GM18502 (cell line): ENCODE results near the gene ASRGL1.

Experiments used
- ATAC-seq: cut with Tn5 transposase; IDR thresholded peaks from one replicate; pipeline ENCODE4 v1.9.1; 2021; ENCODE audit warnings: mild to moderate bottlenecking; ENCODE audit not compliant: unreplicated experiment, poor library complexity

Gene ASRGL1

DNA sequence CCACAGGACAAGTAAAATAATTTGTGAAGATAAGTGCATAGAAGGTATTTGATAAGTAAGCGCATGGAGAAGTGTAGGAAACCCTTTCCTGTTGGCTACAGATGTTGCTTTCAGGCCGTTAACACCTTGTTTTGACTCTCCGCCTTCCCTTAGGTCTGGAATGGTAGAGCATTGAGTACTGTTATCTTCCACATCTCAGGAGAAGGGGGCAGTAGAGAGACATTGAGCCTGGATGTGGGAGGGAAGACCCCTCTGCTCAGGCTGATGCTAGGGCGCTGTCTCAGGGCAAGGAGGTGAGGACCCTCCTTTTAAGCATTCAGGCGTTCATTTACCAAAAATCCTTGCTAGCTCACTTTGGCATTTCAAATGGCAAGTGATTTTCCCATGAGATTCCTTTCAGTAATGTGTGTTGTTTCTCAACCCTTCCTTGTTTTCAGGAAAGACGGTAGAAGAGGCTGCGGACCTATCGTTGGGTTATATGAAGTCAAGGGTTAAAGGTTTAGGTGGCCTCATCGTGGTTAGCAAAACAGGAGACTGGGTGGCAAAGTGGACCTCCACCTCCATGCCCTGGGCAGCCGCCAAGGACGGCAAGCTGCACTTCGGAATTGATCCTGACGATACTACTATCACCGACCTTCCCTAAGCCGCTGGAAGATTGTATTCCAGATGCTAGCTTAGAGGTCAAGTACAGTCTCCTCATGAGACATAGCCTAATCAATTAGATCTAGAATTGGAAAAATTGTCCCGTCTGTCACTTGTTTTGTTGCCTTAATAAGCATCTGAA is 54.6 kb downstream of the ASRGL1 start:
- ATAC-seq, result no peak

DNA sequence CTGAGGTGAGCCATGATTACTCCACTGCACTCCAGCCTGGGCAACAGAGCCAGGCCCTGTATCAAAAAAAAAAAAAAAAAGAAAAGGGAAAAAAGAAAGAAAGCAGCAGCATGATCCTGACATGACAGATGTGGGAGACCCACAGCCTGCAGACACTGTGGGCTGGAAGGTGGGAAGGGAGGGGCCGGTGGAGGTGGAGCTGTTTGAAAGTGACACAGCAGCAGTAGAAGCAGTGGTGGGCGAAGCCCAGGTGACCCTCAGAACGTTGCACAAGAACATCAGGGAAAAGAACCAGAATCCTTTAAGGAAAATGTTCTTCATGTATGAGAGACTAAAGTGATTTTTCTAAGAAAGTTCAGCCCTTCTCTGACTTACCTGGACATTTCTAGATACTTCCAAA is 55.3 kb downstream of the ASRGL1 start:
- no peak for ATAC-seq

DNA sequence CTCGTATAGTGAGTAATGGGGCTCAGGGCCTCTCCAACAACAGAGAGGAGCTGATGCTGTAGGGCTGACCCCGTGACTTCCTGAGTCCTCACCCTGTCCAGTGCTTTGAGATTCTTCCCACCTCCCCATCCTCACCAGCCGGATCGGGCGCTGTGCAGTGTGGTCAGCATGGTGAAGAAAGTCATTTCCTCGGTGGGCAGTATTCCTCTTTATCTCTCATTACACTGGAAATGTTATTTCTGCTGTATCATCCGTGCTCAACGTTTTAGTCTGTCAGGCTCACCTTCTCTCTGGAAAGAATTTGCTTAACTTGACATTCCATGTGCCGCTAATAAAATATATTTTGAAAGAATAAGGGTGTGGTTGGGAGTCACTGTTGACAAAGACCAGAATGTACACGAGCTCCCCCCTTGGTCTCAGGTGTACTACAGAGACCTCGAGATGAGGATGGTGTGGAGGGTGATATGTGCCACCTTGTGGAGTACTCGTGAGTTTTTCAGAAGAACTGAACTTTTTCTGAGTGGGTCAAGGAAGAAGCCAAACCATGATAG is 55.9 kb downstream of the ASRGL1 start:
- ATAC-seq, result no peak

DNA sequence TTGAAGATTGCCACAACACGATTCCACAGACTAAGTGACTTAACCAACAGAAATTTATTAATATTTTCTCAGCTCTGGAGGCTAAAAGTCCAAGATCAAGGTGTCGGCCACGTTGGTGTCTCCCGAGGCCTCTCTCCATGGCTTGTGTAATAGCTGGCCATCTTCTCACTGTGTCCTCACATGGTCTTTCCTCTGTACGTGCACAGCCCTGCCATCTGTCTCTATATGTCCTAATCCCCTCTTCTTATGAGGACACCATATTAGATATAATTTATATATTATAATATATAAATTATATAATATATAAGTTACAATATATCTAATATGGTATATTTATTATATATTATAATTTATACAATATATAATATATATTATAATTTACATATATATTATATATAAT is 56.5 kb downstream of the ASRGL1 start:
- no peak for ATAC-seq

DNA sequence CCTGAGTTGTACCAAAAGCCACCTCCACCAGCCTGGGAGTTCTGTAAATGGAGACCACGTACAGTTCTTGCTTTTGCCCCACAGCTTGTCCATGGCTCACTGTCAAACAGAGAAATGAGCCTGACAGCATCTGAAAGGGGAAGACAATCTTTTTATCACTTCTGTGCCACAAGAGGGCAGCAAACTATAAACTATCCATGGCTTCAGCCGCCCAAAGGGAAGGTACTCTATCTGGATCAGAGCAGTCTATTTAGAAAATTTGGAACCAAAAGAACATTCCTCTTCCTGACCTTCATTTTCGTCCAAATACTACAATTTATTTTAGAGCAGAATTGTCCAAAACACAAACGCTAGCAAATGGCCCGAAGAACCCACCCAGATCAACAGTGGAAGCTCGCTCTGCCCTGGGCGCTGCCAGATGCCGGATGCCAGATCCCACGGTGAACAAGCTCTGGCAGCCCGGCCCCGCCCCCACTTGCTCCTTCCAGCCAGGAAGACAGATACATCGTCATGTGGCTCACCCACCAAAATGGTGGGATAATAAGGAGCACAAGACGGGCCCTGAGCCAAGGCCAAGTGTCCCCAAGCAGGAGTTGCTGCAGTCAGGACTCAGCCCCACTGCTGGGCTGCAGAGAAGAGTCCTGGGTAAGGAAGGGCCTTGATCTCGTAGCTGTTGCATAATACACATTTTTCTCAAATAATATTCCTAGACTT is 57.7 kb downstream of the ASRGL1 start:
- ATAC-seq, result no peak

DNA sequence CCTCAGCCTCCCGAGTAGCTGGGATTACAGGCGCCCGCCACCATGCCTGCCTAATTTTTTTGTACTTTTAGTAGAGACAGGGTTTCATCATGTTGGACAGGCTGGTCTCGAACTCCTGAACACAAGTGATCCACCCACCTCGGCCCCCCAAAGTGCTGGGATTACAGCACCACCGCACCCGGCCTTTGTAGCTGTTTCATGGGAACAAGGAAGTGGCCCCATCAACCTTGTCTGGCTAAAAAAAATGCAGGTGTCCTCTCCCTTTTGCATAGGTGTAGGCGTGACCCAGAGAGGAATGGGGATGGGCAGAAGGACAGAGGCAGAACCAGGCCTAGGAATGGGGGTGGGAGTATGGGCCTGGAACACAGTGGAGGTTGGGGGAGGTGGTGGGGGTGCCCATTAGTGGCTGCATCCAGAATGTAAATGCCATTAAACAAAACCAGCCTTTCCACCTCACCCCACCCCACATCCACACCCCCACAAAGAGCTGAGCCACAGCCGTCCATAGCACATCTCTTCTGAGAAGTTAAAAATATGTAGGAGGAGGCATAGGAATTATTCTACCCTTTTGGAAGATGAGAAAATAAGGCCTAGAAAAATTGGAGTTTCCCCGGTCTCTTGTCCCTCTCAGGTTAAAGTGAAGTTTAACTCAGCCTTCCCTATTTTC is 58.8 kb downstream of the ASRGL1 start:
- no peak for ATAC-seq

DNA sequence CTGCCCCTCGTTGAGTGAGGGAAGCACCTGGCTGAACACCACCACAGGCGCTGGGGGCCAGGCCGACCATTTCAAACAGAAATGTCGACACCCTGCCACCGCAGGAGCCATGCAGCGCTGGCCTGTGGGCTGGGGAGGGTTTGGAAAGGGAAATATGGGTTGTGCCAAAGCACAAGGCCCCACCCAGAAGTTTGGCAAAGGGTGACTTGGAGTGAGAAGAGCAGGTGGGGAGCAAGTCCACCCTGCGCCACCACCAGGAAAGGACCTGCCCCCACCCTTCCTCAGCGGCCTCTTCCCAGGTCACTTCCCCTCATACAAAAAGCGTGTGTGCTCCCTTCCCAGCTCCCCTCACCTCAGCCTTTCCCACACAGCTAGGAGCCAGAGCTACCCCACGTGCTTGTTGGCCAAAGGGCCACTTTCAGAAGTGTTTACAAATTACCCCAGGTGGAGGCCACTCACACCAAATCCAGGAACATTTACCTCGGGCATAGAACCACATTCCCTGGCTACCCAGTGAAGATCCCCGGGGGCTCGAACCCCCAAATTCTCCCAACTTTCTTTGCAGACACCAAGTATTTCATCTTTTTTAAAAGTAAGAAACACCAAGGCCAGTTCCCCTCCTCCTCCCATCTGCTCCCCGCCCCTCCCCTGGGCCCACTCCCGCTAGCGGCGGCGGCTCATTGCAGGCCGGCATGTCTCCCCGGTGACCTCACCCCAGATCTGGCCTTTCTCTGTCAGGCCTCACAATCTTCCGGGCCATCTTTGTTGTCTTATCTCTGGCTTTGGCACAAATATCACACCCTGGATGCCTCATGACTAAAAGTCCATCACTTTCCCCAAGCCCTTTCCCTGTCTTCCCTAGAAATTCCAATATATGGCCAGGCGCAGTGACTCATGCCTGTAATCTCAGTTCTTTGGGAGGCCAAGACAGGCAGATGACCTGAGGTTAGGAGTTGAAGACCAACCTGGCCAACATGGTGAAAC is 61.1 kb downstream of the ASRGL1 start:
- ATAC-seq, result no peak

DNA sequence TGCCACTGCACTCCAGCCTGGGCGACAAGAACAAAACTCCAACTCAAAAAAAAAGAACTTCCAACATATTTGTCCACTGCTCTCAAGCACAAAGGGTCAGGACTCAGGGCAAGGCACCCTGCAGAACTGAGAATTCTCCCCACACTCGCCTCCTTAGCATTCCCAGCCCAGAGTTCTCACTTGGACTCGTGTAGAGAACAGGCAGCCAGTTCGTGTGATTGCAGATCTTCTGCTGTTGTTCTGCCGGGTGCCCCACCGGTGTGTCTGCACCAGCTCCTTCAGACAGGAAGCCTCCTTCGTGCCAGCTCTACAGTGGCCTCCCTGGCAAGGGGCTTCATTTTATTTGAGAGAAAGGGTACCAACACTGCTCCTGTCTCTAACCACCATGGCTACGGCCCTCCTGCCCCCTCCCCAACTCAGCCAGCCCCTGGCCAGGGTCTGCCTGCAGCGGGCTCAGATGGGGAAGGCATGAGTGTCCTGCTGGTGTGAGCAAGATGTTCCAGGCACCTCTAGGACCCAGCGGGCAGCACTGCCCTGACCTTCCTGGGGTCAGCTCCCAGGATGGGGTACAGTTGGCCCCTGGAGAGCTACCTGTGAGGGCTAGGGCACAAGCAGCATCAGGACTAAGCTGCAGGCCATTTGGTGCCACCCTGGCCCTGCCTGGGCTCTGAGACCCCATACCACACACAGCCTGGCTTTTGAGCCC is 62.1 kb downstream of the ASRGL1 start:
- no peak for ATAC-seq

DNA sequence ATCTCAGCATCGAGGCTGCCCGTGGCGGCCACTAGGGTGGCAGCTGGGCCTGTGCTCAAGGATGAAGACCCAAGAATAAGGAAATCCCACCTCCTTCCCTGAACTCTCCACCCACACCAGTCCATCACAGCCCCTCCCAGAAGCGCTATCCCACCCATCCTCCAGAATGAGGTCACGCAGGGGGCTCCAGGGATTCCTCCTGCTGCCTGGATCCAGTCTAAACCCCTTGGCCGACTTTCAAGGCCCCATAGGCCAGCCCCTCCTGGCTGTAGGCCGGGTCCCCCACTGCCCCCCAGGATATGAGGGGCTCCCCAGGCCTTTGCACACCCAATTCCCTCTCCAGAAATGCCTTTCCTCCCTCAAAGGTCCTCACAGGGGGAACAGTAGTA is 62.6 kb downstream of the ASRGL1 start:
- no peak for ATAC-seq

DNA sequence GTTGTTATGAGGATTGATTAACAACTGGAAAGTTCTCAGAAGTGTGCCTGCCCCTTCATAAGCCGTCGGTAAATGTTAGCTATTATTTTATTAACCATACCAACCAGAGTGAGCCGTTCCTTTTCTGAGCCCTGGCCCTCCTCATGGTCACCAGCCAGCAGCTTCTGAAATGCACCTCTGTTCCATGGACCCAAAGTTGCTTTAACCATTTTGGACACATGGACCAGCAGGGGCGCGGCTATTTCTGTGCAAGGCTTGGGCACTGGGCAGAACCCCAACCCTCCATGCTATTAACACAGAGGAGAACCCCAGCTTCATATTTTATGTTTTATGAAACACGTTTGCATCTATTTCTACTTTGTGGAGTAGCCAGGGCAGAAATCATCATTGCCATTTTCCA is 63.0 kb downstream of the ASRGL1 start:
- no peak for ATAC-seq

DNA sequence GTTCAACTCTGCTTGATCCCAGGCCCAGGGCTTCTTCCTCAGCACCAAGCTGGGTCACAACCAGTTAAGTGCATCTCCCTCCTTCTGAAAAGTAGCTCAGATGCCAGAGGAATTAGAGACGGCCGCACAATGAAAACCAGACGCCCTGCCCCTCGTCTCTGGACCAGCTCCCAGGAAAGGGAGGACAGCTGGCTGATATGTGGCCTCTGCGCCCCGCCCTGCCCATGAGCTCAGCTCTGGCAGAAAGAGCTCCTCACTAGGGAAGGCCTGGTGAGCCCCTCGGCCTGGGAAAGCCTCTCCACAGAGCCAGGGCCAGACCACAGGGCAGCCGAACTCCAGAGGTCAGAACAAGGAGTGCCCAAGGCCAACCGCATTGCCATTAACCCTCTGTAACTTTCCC is 63.5 kb downstream of the ASRGL1 start:
- no peak for ATAC-seq

DNA sequence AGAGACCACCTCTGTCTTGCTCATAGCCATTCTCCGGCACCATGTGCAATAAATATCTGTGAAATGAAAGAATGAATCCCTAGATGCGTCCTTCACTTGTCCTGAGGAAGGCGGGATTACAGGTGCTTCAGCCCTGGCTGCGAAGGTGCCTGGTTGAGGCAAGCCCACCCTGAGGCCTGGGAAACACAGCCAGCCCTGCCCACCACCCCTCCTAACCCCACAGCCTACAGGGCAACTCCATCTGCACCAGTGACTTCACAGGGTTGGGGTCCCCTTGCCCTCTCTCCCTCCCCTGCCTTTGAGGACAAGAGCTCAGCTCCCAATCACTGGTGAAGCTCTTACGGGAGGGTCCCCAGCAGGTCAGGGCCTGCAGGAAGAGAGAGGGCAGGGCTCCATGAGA is 64.1 kb downstream of the ASRGL1 start:
- no peak for ATAC-seq

DNA sequence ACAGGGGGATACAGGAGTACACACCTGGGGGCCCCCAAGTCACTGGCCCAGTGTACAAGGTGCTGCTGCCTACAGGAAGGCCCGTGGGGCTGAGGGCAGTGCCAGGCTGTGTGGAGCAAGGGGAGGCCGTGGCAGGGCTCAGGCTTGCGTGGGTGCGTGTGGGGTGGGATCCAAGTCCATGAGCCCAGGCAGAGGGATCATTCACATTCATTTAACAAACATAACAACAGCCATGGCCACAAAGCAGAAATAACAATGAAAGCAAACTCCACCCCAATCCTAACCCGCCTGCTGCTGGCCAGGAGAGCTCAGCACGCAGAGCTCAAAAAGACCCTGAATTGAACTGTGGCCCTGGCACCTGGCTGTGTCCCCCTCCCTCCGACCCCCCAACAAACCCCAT is 64.6 kb downstream of the ASRGL1 start:
- no peak for ATAC-seq

DNA sequence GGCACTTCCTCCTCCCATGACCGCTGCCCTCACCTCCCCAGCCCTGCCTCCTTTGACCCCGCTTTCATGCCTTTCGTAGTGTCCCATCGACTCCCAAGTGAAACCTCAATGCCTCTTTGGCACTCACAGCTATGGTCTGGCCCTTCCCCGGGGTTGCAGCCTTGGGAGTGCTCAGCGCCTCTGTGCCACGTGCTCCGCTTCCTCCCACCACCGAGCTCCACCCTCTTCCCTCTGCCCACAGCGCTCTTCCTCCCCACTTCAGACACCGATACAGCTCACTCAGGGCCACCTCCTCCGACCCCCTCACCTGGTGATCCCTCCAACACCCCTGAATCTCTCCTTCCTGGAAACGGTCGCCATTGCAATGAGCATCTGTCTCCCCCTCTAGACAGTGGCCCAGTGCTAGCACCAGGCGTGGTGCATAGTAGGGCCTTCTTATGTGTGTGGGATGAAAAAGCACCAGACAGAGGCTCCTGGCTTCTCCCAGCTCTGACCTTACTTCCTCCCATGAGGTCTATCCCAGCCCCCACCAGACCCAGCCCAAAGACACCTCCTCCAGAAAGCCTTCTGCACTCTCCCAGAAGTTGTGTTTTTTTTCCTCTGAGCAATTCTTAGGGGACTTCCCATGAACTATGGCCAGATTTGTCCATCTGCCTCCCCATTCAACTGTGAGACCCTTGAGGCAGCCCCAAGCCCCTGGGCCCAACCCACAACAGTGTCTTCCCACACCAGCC is 65.1 kb downstream of the ASRGL1 start:
- ATAC-seq, result no peak

DNA sequence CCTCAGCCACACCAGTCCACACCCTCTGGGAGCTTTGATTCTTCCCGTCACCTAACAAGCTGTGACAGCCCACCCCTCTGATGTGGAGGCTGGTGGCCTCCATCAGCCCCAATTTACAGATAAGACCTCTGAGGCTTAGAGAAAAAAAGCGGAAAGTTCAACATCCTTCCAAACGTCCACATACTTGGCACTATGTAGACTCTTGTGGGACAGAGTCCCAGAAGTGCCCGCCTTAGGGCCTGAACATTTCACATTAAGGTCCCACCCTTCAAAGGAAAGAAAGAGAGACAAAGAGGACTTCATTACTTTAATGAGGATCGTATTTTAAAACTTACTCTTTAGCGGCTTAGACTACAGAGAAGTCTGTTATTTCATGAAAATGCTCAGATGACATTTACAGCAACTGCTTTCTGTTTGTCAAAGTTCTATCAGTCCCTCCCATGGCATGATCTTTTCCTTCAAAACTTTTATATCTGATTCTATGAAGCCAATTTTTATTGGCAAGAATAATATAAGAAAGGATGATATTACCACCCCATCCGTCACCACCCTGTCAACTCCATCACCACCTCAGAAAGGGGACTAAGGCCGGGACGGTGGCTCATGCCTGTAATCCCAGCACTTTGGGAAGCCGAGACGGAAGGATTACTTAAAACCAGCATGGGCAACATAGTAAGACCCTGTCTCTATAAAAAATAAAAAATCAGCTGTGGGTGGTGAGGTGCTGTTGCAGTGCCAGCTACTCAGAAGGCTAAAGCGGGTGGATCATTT is 65.9 kb downstream of the ASRGL1 start:
- no peak for ATAC-seq

DNA sequence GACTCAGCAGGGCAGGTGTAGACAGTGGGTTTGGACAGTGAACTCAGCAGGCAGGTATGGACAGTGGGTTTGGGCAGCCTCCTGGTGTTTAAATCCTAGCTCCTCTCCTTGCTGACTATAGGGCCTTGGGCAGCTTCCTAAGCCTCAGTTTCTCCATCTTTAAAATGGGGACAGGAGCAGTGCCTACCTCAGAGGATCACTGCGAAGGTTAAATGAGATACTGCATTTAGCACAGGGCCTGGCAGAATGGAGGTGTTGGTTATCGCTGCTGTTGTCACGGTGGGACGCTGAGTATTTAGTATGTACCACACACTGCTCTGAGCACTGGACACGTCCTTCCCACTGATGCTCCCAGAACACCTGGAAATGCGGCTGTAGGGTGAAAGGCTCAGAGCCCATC is 67.2 kb downstream of the ASRGL1 start:
- ATAC-seq, result no peak

DNA sequence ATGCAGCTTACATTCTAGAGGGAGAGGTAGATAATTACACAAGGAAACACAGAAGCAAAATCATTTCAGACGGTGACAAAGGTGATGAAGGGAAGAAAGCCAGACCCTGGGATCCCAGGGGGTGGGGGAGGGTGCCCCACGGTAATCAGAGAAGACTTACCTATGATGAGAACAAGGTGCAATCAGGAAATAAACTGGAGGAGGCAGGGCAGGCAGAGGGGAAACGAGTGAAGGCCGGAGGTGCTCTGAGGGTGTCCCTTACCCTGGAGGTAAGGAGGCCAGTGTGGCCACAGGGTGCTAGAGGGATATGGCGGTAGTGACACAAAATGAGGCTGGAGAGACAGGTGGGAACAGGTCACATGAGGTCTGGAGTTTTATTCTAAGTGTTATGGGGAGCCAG is 67.7 kb downstream of the ASRGL1 start:
- ATAC-seq, result no peak

DNA sequence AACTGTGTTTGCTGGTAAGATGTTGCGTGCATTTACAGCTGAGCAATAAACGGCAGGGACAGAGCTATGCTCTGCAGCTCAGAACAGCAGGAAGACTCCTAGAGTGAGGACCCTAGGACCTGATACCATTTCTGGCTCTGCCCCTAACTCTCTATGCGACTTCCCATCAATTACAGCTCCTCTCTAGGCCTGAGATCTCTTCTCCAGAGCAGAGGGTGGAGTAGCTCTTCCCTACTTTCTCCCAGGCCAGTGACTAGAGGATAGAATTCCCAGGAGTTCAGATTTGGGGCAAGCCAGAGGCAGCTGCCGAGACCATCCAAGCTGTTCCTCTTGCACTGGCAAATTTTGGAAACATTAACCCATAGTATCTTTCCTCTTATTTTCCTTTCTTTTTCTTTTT is 68.8 kb downstream of the ASRGL1 start:
- no peak for ATAC-seq
